ENCODE results near the gene PSMB10.
"Not testable (repeated sequence)": the region's sequence is repeated elsewhere in the genome, so short reads cannot be mapped to it uniquely, and the experiment has no call there.

The PSMB10 gene

DNA sequence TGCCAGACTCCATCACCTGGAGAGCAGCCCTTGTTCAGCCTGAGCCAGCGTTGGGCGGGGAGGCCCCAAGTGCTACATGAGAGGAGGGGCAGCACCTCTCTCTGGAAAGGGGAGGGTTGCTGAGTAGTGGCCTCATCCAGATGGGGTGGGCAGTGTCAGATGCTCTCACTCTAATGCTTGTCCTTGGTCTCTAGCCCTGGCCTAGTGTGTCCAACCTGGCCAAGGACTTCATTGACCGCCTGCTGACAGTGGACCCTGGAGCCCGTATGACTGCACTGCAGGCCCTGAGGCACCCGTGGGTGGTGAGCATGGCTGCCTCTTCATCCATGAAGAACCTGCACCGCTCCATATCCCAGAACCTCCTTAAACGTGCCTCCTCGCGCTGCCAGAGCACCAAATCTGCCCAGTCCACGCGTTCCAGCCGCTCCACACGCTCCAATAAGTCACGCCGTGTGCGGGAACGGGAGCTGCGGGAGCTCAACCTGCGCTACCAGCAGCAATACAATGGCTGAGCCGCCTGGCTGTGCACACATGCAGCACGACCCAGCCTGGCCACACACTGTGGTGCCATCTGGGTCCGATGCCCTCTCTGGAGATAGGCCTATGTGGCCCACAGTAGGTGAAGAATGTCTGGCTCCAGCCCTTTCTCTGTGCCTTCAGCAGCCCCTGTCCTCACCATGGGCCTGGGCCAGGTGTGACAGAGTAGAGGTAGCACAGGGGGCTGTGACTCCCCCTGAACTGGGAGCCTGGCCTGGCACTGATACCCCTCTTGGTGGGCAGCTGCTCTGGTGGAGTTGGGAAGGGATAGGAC, 9.3 kb downstream of the PSMB10 start:
- DNase-seq (ENCODE audit: low read depth in 2 of 2), result no peak

DNA sequence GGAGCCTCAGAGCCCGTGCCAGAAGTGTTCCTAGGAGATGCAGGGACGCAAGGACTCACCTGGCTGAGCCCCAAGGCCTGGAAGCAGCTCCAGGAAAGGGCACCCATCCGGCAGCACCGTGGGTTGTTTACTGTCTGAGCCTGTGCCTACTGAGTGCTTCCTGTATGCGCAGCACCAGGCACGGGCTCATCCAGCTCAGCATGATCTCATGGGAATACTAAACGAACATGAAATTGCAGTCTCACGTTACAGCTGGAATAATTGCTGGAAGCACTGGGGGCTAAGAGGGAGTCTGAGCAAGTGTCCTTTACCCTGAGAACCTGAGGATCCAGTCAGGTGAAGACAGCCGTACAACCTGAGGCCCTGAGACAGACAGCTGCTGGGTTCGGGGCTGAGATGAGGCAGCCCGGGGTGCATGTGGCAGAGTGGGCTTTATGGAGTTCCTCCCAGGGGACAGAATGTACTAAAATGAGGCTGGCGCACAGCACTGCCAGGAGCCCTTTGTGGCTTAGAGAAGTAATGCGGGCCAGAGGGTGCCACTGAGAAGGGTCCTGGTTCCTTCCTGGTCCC, 10.4 kb downstream of the PSMB10 start:
- no peak for DNase-seq (ENCODE audit: low read depth in 2 of 2)

DNA sequence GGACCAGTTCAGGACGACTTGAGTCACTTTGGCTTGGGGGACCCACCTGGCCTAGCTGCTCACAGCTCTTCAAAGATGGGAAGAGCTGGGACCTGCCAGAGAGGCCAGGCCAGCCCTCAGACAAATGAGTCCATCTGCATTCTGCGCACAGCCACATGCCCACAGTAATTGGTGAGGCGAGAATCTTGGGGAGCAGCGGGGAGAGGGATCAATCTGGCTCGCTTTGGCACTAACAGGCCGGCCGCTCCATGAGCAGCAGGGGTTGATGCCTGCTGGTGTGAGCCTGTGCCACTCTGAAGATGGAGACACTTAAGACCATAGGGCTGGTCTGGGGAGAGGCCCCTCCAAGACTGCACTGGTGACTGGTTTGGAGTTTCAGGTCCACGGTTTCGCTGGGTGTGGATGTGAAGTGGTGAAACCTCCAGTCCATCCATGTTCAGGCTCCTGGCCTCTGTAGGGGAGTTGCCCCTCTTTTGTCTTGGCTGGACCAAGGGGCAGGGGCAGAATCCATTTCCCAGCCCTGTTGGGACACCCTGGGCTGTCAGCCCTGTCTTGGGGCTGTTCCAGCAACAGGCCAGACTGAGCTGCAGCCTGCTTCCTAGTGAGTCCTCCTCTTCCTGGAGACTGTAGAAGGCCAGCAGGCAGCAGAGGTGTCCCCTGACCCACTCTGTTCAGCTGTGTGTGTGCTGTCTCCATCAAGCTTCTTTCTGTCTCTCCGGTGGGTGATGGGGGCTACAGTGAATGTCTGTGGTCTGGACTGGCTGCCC, 12.3 kb downstream of the PSMB10 start:
- DNase-seq (ENCODE audit: low read depth in 2 of 2), result no peak

- no peak for DNase-seq (ENCODE audit: low read depth in 2 of 2)
Measured at GRCh38 chr16:67923414-67924116, 13.1 kb downstream of the PSMB10 start.

GRCh38 chr16:67922740-67923139, 13.9 kb downstream of the PSMB10 start:
- DNase-seq (ENCODE audit: low read depth in 2 of 2), result no peak

GRCh38 chr16:67922221-67922620, 14.4 kb downstream of the PSMB10 start:
- DNase-seq (ENCODE audit: low read depth in 2 of 2), result no peak

- no peak for DNase-seq (ENCODE audit: low read depth in 2 of 2)
Measured at GRCh38 chr16:67919622-67920221, 16.9 kb downstream of the PSMB10 start.

DNA sequence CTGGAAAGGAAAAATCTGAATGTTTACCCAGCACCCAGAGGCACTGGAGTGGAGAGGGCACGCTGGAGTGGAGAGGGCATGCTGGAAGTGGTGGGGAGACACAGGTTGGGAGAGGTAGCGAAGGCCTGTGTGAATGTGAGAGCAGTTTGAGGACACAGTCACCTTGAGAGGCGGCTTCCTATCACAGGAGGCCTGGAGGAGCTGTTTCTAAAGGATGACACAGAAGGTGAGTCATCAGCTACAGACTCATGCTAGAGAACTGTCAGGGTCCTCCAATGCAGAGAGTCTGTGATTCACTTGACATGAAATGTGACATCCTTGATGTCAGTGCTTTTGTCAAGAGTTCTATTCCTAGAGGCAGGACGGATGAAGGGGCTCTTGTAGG, 18.8 kb downstream of the PSMB10 start:
- peak in 1 of 2 donors; percentile 31 for DNase-seq (ENCODE audit: low read depth in 2 of 2)

DNA sequence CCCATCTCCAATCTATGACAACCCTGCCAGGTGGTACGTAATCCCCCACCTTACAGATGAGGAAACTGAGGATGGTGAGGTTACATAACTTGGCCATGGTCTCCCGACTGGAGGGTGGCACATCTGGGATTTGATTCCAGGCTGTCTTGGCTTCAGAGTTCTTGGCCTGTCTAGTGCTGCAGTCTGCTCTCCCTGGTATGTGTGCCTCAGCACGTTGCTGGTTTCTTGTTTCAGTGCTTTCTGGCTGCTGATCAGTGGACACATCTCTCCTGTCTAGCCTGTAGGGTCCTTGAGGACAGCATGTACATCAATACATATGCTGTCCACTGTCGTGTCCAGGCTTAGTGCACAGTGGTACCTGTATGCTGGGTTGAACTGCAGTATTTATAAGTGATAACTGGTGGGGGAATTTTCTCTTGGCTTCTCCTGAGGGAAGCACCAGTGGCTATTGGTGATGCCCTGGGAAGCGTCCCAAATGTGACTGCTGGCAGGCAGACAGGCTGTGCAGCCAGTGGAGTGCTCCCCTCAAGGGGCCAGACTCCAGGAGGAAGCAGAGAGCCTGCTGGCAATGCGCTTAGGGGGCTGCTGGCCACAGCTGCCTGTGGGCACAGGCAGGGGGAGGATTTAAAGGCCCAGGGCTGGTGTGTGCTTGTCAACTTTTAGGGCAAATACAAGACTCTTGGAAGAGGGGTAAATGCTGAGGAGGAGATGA, 19.4 kb downstream of the PSMB10 start:
- DNase-seq (ENCODE audit: low read depth in 2 of 2), result no peak

DNA sequence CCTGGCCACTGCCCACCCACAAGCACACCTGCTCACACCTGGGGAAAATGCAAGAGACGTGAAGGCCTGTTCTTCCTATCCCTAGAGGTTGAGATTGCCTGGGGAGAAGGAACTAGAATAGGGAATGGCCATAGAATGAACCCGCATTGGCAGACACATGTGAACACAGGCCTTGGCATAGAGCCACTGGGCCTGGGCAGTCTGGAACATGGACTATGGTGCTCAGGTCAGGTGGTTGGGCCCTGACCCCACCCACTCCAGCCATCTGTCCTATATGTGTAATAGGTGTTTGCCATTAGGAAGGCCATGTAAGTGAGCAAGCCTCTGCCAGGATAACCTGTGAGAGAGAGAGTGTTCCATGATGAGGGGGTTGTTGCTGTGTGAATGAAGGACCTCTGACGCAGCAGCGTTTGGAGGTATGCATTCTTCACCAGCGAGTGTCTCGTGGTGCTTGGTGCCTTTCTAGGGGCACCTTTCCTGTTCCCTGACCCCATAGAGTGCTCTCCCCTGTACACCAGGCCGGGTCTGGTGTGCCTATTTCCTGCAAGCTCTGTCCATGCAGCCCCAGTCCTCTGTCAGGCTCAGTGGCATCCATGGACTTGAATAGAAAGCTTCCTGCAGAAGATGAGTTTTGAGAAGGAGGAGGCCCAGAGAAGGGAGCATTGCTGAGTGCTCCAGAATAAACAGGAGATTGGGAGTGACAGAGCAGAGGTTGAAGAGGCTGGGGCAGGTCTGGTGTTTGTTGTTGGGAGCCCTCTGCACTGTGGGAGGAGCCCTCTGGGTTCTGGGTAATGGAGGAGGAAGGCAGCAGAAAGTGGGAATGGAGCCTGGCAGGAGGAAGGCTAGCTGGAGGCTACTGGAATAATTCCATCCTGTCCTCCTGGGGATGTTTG, 20.6 kb downstream of the PSMB10 start:
- no peak for DNase-seq (ENCODE audit: low read depth in 2 of 2)

- DNase-seq (ENCODE audit: low read depth in 2 of 2), result not testable (repeated sequence)
Measured at GRCh38 chr16:67915496-67915769, 21.2 kb downstream of the PSMB10 start.

DNA sequence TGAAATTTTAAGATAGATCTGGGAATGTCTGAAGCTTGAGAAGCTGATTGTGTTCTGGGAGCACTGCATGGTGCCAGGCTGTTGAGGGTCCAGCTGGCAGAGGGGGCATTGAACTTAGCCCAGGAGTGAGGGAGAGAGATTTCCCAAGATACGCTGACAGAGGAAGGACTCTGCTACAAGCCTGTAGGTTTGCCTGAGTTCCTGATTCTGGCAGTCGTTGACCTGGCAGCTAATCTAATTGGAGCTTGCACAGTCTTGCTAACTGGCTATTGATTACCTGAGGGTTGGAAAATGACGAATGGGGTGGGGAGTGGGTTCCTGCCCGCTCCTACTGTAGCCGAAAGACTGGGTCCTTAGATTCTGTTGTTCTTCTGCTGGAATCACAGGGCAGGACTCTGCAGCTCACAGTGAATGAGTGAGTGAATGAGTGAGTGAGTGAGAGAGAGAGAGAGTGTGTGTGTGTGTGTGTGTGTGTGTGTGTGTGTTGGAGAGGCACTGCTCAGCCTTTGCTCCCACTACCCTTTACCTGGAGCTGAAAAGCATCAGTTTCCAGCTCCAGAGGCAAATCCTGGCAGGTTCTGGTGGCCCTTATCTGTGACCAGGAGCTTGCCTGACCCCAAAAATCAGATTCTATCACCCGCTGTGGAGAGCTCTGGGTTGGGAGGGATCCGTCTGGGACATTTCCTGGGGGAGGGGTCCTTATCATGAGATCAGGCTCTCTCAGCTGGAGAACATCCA, 21.7 kb downstream of the PSMB10 start:
- no peak for DNase-seq (ENCODE audit: low read depth in 2 of 2)

- DNase-seq (ENCODE audit: low read depth in 2 of 2), result no peak
Measured at GRCh38 chr16:67910158-67910557, 26.5 kb downstream of the PSMB10 start.

DNA sequence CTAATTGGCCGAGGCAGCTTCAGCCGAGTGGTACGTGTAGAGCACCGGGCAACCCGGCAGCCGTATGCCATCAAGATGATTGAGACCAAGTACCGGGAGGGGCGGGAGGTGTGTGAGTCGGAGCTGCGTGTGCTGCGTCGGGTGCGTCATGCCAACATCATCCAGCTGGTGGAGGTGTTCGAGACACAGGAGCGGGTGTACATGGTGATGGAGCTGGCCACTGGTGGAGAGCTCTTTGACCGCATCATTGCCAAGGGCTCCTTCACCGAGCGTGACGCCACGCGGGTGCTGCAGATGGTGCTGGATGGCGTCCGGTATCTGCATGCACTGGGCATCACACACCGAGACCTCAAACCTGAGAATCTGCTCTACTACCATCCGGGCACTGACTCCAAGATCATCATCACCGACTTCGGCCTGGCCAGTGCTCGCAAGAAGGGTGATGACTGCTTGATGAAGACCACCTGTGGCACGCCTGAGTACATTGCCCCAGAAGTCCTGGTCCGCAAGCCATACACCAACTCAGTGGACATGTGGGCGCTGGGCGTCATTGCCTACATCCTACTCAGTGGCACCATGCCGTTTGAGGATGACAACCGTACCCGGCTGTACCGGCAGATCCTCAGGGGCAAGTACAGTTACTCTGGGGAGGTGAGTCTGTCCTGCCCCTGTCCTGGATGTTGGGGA, 27.5 kb downstream of the PSMB10 start:
- no peak for DNase-seq (ENCODE audit: low read depth in 2 of 2)

GRCh38 chr16:67907397-67908180, 29.1 kb downstream of the PSMB10 start:
- no peak for DNase-seq (ENCODE audit: low read depth in 2 of 2)

- no peak for DNase-seq (ENCODE audit: low read depth in 2 of 2)
Measured at GRCh38 chr16:67902831-67903230, 33.8 kb downstream of the PSMB10 start.

DNA sequence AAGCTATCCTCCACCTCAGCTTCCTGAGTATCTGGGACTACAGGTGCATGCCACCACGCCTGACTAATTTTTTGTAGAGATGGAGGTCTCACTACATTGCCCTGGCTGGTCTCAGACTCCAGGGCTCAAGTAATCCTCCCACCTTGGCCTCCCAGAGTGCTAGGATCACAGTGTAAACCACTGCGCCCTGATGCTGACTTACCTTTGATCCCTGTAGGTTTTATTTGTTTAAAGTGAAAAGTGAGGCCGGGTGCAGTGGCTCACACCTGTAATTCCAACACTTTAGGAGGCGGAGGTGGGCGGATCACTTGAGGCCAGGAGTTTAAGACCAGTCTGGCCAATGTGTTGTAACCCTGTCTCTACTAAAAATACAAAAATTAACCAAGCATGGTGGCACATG, 34.9 kb downstream of the PSMB10 start:
- no peak for DNase-seq (ENCODE audit: low read depth in 2 of 2)

DNA sequence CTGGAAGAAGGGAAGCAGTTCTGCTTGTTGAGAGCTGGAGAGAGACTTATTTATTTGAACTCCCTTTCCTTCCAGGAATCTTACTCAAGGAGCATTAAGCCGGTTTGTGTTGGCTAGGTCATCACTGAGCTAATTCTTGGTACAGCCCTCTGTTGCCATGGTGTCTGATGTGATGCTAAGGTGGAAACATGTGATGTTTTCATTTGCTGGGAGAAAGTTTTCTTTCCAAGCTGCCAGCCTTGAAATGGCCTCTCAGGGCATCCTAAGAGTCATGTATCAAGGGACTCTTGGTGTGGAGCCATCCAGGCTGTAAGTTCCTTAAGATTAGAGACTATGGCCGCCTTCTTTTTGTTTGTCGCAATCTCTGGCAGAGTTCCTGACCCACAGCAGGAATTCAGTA, 39.4 kb downstream of the PSMB10 start:
- no peak for DNase-seq (ENCODE audit: low read depth in 2 of 2)
